ENCODE data around the gene FBXL15.
A peak's percentile ranks its signal among the peaks of the same experiment; 100 is the strongest.

FBXL15 gene

DNA sequence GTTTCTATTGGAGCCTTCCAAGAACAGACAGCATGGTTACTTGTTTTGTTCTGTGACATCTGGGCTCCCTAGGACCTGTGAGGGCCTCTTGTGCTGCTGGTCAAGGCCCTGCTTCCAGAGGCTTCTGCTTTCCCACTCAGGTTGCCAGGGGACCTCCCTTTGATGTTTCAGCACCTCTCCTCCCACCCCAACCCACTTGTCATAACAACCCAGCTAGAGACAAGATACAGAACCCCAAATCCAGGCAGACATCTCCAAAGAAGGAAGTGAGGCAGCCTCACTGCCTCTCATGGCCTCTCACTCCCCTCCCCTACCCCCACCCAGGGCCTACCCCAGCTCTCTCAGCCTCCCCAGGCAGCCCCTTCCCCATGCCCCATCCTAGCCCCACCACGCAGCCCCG is 13.8 kb upstream of the FBXL15 start:
- no peaks in the 10 kb centered on the region for H3K36me3 ChIP-seq (ENCODE audit: insufficient read depth, low read length)
- DNase-seq (ENCODE audit: low read depth, low spot score): no peak
- H3K9ac ChIP-seq (ENCODE audit: insufficient read length): no peak overlapping the region
- H3K9me3 ChIP-seq (ENCODE audit: low read depth, low read length): no peaks in the 10 kb centered on the region
- TF ChIP-seq EZH2 (IDR thresholded peaks at IDR 0.05) (no peak), POLR2AphosphoS5 (IDR thresholded peaks at IDR 0.05; ENCODE audit: borderline replicate concordance, low read depth, low read length) (no peak), FOXP2 (optimal IDR thresholded peaks at IDR 0.05; ENCODE audit: control extremely low read depth, extremely low read length, insufficient read depth) (no peak)
- no peak overlapping the region for H3K27ac ChIP-seq
- H3K4me3 ChIP-seq: no peak overlapping the region

DNA sequence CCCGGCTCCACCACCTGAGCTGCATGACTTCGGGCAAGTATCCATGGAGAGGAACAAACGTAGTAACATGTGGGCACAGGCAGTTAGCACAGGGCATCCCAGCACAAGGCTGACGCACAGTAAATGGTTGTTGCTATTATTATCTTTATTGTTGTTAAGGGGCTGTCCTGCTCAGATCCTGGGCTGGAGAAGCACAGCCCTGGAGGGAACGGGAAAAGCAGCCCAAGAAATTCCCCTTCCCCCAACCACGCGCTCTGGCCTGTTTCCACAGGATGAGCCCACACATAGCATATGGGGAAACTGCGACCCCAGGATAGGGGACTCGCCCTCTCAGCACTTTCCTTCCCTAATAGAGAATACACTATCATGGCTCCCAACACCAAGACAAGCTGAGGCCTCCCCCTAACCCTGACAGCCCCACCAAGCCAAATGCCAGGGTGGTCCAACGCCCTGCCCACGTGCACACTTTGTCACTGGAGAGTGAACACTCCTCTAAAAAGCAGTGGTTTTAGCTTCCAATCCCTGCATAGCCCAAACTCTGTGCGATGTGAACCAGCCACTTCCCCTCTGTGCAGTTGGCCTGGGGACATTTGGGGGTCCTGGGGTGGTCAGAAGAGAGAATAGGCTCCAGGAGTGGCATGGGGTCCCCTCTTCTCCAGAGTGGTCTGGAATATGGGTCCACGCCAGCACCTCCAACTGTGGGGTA is 13.1 kb upstream of the FBXL15 start:
- no peak for DNase-seq (ENCODE audit: low read depth, low spot score)
- no peak for TF ChIP-seq EZH2 (IDR thresholded peaks at IDR 0.05)
- no peak for TF ChIP-seq FOXP2 (optimal IDR thresholded peaks at IDR 0.05; ENCODE audit: control extremely low read depth, extremely low read length, insufficient read depth)
- no peak for TF ChIP-seq POLR2AphosphoS5 (IDR thresholded peaks at IDR 0.05; ENCODE audit: borderline replicate concordance, low read depth, low read length)
- no peak overlapping the region for H3K4me3 ChIP-seq

GRCh38 chr10:102408131-102408727 is 12.4 kb upstream of the FBXL15 start:
- Histone ChIP-seq H3K4me3 (peak overlapping the region; percentile 71), H3K36me3 (ENCODE audit: insufficient read depth, low read length) (no peaks in the 10 kb centered on the region), H3K9ac (ENCODE audit: insufficient read length) (no peak overlapping the region), H3K9me3 (ENCODE audit: low read depth, low read length) (no peaks in the 10 kb centered on the region), H3K27ac (no peak overlapping the region)
- no peak for DNase-seq (ENCODE audit: low read depth, low spot score)
- TF ChIP-seq POLR2AphosphoS5 (IDR thresholded peaks at IDR 0.05; ENCODE audit: borderline replicate concordance, low read depth, low read length) (no peak), EZH2 (IDR thresholded peaks at IDR 0.05) (no peak), FOXP2 (optimal IDR thresholded peaks at IDR 0.05; ENCODE audit: control extremely low read depth, extremely low read length, insufficient read depth) (no peak)

More for the DNA sequence above, 13.1 kb upstream of the FBXL15 start:
- Histone ChIP-seq H3K27ac (no peak overlapping the region), H3K36me3 (ENCODE audit: insufficient read depth, low read length) (no peaks in the 10 kb centered on the region), H3K9ac (ENCODE audit: insufficient read length) (no peak overlapping the region), H3K9me3 (ENCODE audit: low read depth, low read length) (no peaks in the 10 kb centered on the region)

DNA sequence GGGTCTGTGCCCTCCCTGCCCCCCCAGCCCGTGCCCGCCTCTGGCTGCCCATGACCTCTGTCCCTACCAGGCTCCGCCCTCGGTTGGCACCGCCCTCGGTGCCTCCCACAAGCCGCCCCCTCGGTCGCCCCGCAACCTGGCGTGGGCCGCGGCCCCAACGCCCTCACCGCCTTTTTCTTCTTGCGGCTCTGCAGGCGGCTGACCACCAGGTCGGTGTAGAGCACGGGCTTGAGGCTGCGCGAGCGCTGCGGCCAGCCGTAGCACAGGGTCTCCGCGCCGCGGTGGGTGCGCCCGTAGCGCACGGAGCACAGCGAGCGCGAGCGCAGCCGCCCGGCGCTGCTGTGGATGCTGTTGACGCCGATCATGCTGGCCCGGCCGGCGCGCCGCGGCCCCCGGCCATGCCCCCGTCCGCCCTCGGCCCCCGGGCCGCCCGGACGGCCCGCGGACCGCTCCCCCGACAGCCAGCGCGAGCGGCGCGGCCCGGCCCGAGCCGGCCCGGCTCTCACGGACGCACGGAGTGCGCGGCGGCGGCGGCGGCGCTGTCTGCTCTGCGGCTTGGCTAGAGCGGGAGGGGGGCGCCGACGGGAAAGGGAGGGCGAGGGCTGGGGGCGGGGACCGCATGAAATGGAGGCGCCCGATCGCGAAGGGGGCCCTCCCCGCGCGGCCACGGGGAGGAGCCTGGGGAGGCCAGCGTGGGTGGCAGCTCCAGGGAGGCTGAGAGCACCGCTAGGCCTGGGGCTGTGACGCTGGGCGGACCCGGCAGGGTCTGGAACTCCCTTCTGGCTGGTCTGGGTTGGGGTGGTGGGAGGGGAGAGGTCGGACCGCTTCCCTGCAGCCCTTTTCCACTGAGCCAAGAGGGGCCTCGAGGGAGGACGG is 11.7 kb upstream of the FBXL15 start:
- H3K9me3 ChIP-seq (ENCODE audit: low read depth, low read length): no peaks in the 10 kb centered on the region
- H3K36me3 ChIP-seq (ENCODE audit: insufficient read depth, low read length): no peaks in the 10 kb centered on the region
- TF ChIP-seq EZH2 (IDR thresholded peaks at IDR 0.05): no peak
- TF ChIP-seq FOXP2 (optimal IDR thresholded peaks at IDR 0.05; ENCODE audit: control extremely low read depth, extremely low read length, insufficient read depth): no peak
- TF ChIP-seq POLR2AphosphoS5 (IDR thresholded peaks at IDR 0.05; ENCODE audit: borderline replicate concordance, low read depth, low read length): no peak
- H3K27ac ChIP-seq: no peak overlapping the region
- H3K4me3 ChIP-seq: peak overlapping the region; percentile 71
- no peak for DNase-seq (ENCODE audit: low read depth, low spot score)
- no peak overlapping the region for H3K9ac ChIP-seq (ENCODE audit: insufficient read length)

DNA sequence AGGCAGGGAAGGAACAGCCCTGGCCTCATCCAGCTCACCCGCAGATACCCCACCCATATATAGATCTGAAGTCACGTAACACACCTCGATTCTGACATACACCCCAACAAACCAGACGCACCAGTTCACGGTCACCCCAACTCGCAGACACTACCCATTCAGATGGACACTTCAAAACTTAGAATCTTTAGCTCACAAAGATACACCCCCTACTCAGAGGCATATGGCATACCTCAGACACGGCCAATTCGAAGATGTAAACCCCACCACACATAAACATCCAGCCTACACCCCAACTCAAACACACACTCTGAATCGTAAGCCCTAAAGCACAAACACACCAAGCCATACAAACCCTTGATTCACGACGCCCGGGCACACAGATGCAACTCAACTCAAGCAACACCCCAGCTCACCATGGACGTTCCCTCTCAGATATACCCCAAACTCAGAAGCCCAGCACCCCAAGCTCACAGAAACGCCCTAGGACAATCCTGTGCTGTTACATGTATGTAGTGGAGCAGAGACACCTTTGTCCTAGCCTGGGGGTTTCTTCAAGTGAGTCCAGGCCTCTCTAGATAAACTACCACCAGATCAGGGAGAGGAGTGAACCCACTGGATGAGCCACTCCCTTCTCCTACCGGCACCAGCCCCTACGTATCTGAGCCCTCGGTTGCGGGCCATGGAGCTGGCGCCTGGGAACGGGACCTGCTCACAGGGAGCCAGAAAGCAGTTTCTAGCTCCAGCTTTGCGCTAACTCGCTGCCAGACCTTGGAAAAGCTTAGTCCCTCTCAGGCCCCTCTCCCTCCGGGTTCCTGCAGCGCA is 10.8 kb upstream of the FBXL15 start:
- peak overlapping the region; percentile 19; the same call in 1 of the 2 replicates for H3K27ac ChIP-seq
- H3K9ac ChIP-seq (ENCODE audit: insufficient read length): no peak overlapping the region
- peak overlapping the region; percentile 71 for H3K4me3 ChIP-seq
- DNase-seq (ENCODE audit: low read depth, low spot score): no peak
- no peaks in the 10 kb centered on the region for H3K9me3 ChIP-seq (ENCODE audit: low read depth, low read length)
- no peaks in the 10 kb centered on the region for H3K36me3 ChIP-seq (ENCODE audit: insufficient read depth, low read length)
- TF ChIP-seq EZH2 (IDR thresholded peaks at IDR 0.05): no peak
- TF ChIP-seq POLR2AphosphoS5 (IDR thresholded peaks at IDR 0.05; ENCODE audit: borderline replicate concordance, low read depth, low read length): no peak
- no peak for TF ChIP-seq FOXP2 (optimal IDR thresholded peaks at IDR 0.05; ENCODE audit: control extremely low read depth, extremely low read length, insufficient read depth)

DNA sequence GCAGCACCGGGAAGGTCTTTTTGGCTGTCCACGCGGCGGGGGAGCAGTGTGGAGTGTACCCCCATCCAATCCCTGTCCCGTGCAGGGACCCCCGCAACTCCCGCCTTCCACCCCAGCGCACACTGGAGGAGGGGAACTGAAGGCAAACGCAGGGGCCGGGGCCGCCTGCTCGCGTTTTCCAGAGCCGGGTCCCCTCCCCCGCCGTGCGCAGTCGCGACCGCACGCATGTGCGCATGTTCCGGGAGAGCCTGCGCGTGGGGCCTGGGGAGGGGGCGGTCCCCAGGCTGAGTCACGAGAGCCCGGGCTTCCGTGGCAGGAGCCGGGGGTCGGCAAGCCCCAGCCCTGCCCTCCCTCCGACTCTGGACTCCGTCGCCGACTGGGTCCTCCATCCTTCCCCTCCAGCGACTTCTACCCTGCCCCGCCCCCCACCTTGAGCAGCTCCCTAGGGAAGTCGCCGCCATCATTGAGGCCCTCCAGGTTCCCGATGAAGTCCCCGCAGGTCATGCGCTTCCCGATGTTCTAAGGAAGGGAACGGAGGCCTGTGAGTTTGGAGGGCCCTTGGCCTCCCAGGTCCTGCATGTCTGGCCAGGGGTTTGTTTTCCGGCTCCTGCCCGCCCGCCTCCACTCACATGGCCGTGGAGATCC is 10.1 kb upstream of the FBXL15 start:
- H3K9ac ChIP-seq (ENCODE audit: insufficient read length): no peak overlapping the region
- peak overlapping the region; percentile 19; the same call in 1 of the 2 replicates for H3K27ac ChIP-seq
- H3K9me3 ChIP-seq (ENCODE audit: low read depth, low read length): no peaks in the 10 kb centered on the region
- H3K36me3 ChIP-seq (ENCODE audit: insufficient read depth, low read length): no peaks in the 10 kb centered on the region
- no peak for DNase-seq (ENCODE audit: low read depth, low spot score)
- TF ChIP-seq POLR2AphosphoS5 (IDR thresholded peaks at IDR 0.05; ENCODE audit: borderline replicate concordance, low read depth, low read length): peak; percentile 49; the same call in 1 of the 2 replicates
- no peak for TF ChIP-seq EZH2 (IDR thresholded peaks at IDR 0.05)
- H3K4me3 ChIP-seq: peak overlapping the region; percentile 71

All from SK-N-MC (cell line).